Mesenchymal stem cell (in vitro differentiated cells and primary cell): ENCODE results near the gene HERC2.
"Not testable (repeated sequence)": the region's sequence is repeated elsewhere in the genome, so short reads cannot be mapped to it uniquely, and the experiment has no call there.

ENCODE experiments used
- DNase-seq: peaks from one replicate; pipeline ENCODE4 v3.0.0-alpha.2; 2013
- H2AFZ ChIP-seq: one replicate; pipeline ENCODE4 v1.6.1; 2013; ENCODE audit warnings: low read depth, mild to moderate bottlenecking, control low read depth, inconsistent platforms, low read length, moderate library complexity
- H2AK5ac ChIP-seq: 2 replicates; pipeline ENCODE4 v1.6.1; 2013; ENCODE audit warnings: low read length, moderate library complexity, mild to moderate bottlenecking, inconsistent platforms; ENCODE audit not compliant: severe bottlenecking
- H2BK120ac ChIP-seq: one replicate; pipeline ENCODE4 v1.6.1; 2013; ENCODE audit warnings: low read depth, mild to moderate bottlenecking, inconsistent platforms, low read length, moderate library complexity
- H2BK12ac ChIP-seq, 2 experiments: one replicate each; pipeline ENCODE4 v1.6.1; 2013; ENCODE audit warnings: inconsistent platforms in 2 of 2, low read length in 2 of 2, mild to moderate bottlenecking in 2 of 2, moderate library complexity in 2 of 2, control low read depth in 1 of 2
- H2BK15ac ChIP-seq: one replicate; pipeline ENCODE4 v1.6.1; 2013; ENCODE audit warnings: mild to moderate bottlenecking, low read depth, inconsistent platforms; ENCODE audit not compliant: poor library complexity, severe bottlenecking
- H2BK5ac ChIP-seq: 2 replicates; pipeline ENCODE4 v1.6.1; 2013; ENCODE audit warnings: low read depth, mild to moderate bottlenecking, low read length, control low read depth, inconsistent platforms; ENCODE audit not compliant: poor library complexity, severe bottlenecking
- H3K14ac ChIP-seq, 2 experiments: one replicate each; pipeline ENCODE4 v1.6.1; 2013; ENCODE audit warnings: inconsistent platforms in 2 of 2, low read length in 2 of 2, control low read depth in 1 of 2, mild to moderate bottlenecking in 1 of 2, moderate library complexity in 1 of 2
- H3K18ac ChIP-seq, 2 experiments: one replicate each; pipeline ENCODE4 v1.6.1; 2013; ENCODE audit warnings: inconsistent platforms in 2 of 2, low read length in 2 of 2, control low read depth in 1 of 2, low read depth in 1 of 2, mild to moderate bottlenecking in 1 of 2
- H3K23ac ChIP-seq, 2 experiments: one replicate each; pipeline ENCODE4 v1.6.1; 2013; ENCODE audit warnings: inconsistent platforms in 2 of 2, low read length in 2 of 2, mild to moderate bottlenecking in 2 of 2, moderate library complexity in 2 of 2, control low read depth in 1 of 2
- H3K27ac ChIP-seq: 2 replicates; pipeline ENCODE4 v1.5.1; 2013; ENCODE audit warnings: mild to moderate bottlenecking, moderate library complexity, low read length, control low read depth, inconsistent platforms; ENCODE audit not compliant: poor library complexity, severe bottlenecking
- H3K27me3 ChIP-seq, 2 experiments: 2 replicates each; pipeline versions ENCODE4 v1.6.1 to v1.7.0; 2013; ENCODE audit warnings: low read length in 2 of 2, mild to moderate bottlenecking in 2 of 2, moderate library complexity in 2 of 2, control low read depth in 1 of 2, inconsistent platforms in 1 of 2; ENCODE audit not compliant: control insufficient read depth in 1 of 2, insufficient read depth in 1 of 2
- H3K36me3 ChIP-seq, 2 experiments: 2 replicates each; pipeline versions ENCODE4 v1.6.1 to v1.7.0; 2013; ENCODE audit warnings: low read length in 2 of 2, control low read depth in 1 of 2, inconsistent platforms in 1 of 2, low read depth in 1 of 2, mild to moderate bottlenecking in 1 of 2; ENCODE audit not compliant: insufficient read depth in 2 of 2, control insufficient read depth in 1 of 2
- H3K4ac ChIP-seq, 2 experiments: one replicate each; pipeline ENCODE4 v1.6.1; 2013; ENCODE audit warnings: inconsistent platforms in 2 of 2, low read length in 2 of 2, mild to moderate bottlenecking in 2 of 2, moderate library complexity in 2 of 2, control low read depth in 1 of 2, low read depth in 1 of 2
- H3K4me1 ChIP-seq: 2 replicates; pipeline ENCODE4 v1.6.1; 2013; ENCODE audit warnings: low read depth, low read length, control low read depth; ENCODE audit not compliant: control insufficient read depth, insufficient read depth
- H3K4me2 ChIP-seq: 2 replicates; pipeline ENCODE4 v1.6.1; 2013; ENCODE audit warnings: low read length, mild to moderate bottlenecking, inconsistent platforms; ENCODE audit not compliant: poor library complexity, severe bottlenecking
- H3K4me3 ChIP-seq, 2 experiments: 2 replicates each; pipeline versions ENCODE4 v1.5.1 to v1.7.0; 2013; ENCODE audit warnings: low read length in 2 of 2, mild to moderate bottlenecking in 2 of 2, control low read depth in 1 of 2, low read depth in 1 of 2; ENCODE audit not compliant: insufficient read depth in 1 of 2
- H3K79me1 ChIP-seq: replicated peaks from 2 replicates; pipeline ENCODE4 v1.6.1; 2013; ENCODE audit warnings: mild to moderate bottlenecking, control low read depth, low read length, inconsistent platforms; ENCODE audit not compliant: poor library complexity, severe bottlenecking
- H3K9ac ChIP-seq: 2 replicates; pipeline ENCODE4 v1.7.0; 2013; ENCODE audit warnings: mild to moderate bottlenecking, low read length, moderate library complexity
- H3K9me3 ChIP-seq: 2 replicates; pipeline ENCODE4 v1.7.0; 2013; ENCODE audit warnings: mild to moderate bottlenecking, low read length; ENCODE audit not compliant: control insufficient read depth
- H4K8ac ChIP-seq: one replicate; pipeline ENCODE4 v1.6.1; 2013; ENCODE audit warnings: inconsistent platforms, mild to moderate bottlenecking, low read length, moderate library complexity
- H4K91ac ChIP-seq: one replicate; pipeline ENCODE4 v1.6.1; 2013; ENCODE audit warnings: mild to moderate bottlenecking, low read length, inconsistent platforms
- WGBS: methylation state at CpG from one replicate; pipeline ENCODE4 v1.1.7; 2013; ENCODE audit warnings: mixed read lengths; 5-methylcytosine and 5-hydroxymethylcytosine counted together

Gene HERC2

DNA sequence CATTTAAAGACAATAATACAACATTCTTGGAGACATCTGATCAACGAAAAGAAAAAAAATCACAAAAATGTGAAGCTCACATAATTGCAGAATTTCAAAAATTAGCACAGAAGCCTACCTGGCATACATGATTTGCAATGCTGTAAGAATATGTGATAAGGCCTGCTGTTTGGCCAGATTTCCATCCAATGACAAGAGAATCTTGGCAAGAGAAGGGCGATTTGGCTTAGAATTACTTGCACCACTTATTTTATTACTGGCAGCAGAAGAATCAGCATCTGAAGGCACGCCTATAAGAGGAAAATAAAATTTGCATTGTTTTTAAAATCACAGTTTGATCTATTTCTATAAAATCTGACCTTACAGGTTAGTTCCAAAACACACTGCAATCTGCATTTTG is 152.6 kb downstream of the HERC2 start:
- Histone ChIP-seq H3K9ac (no peak overlapping the region), H4K91ac (no peak overlapping the region), H3K9me3 (no peaks in the 10 kb centered on the region), H2AFZ (no peak overlapping the region), H3K18ac (no peak overlapping the region), H3K79me1 (peaks cover 12% of the 10 kb centered on the region), H3K14ac (no peak overlapping the region), H2BK5ac (no peak overlapping the region), H3K4me1 (no peaks in the 10 kb centered on the region), H3K27me3 (no peaks in the 10 kb centered on the region), H3K4me2 (no peak overlapping the region), H3K4ac (no peak overlapping the region), H2BK15ac (no peak overlapping the region), H2BK120ac (no peak overlapping the region), H4K8ac (no peak overlapping the region), H3K23ac (no peak overlapping the region), H3K4me3 (no peak overlapping the region), H2AK5ac (no peak overlapping the region), H2BK12ac (no peak overlapping the region), H3K36me3 (peaks cover 25 to 85% of the 10 kb centered on the region in 2 experiments), H3K27ac (no peak overlapping the region)
- 99% methylated on average over 2 of the region's 3 CpGs for WGBS
- no peak for DNase-seq

DNA sequence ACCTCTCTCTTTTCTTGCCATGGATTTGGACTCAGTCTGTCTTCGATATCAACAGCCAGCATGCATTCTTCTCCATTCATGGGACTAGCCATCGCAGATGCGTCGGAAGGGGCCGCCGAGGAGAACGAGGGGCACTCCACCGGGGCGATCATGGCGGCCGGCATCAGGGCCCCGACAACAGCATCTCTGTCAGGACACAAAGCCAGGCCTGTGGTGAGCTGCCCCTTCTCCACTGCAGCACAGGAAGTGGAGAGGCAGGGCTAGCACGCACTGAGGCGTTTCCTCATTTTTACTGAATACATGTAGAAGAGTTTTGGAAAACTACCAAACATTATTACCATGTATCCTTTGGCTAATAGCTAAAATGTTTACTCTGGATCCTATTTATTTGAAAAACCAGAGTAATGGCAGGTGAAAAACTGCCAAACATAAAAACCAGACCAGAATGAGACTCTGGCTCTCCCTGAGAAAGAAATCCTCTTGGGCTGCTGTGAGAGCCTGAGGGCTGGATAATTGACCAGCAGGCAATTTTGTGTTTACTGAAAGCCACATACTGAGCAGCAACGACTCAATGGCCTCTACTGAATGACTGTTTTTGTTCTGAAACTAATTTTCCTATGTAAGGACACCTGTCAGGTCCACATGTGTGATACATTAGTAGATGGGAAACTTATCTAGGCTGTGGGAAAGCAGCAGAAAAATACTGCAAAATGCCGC is 153.4 kb downstream of the HERC2 start:
- H3K9me3 ChIP-seq, H2BK5ac ChIP-seq, H4K8ac ChIP-seq, H3K23ac ChIP-seq, H2BK15ac ChIP-seq, H3K4me3 ChIP-seq, H3K14ac ChIP-seq, DNase-seq, H2AK5ac ChIP-seq, H3K27me3 ChIP-seq, H3K4me1 ChIP-seq, H4K91ac ChIP-seq, H3K4me2 ChIP-seq, H3K27ac ChIP-seq, H2AFZ ChIP-seq, H3K4ac ChIP-seq, H2BK12ac ChIP-seq, H2BK120ac ChIP-seq, H3K18ac ChIP-seq, H3K9ac ChIP-seq: not testable (repeated sequence)
- Histone ChIP-seq H3K36me3 (peaks cover 27 to 85% of the 10 kb centered on the region in 2 experiments), H3K79me1 (peaks cover 17% of the 10 kb centered on the region)
- WGBS = 96% methylated on average over 12 of the region's 16 CpGs

- Histone ChIP-seq H3K9ac (no peak overlapping the region), H3K27ac (no peak overlapping the region), H3K4me2 (no peak overlapping the region), H3K36me3 (peaks cover 33 to 88% of the 10 kb centered on the region in 2 experiments), H2BK15ac (no peak overlapping the region), H3K18ac (no peak overlapping the region), H3K79me1 (peaks cover 19% of the 10 kb centered on the region), H4K91ac (no peak overlapping the region), H2BK5ac (no peak overlapping the region), H2AFZ (no peak overlapping the region), H3K23ac (no peak overlapping the region), H2BK12ac (no peak overlapping the region), H3K27me3 (no peaks in the 10 kb centered on the region), H4K8ac (no peak overlapping the region), H2AK5ac (no peak overlapping the region), H3K4me3 (no peak overlapping the region), H3K14ac (no peak overlapping the region), H3K4me1 (no peaks in the 10 kb centered on the region), H3K9me3 (no peaks in the 10 kb centered on the region), H2BK120ac (no peak overlapping the region), H3K4ac (no peak overlapping the region)
- DNase-seq = no peak
- WGBS = over 99% methylated on average over 3 of the region's 3 CpGs
Measured at GRCh38 chr15:28167042-28167441, 154.9 kb downstream of the HERC2 start.

DNA sequence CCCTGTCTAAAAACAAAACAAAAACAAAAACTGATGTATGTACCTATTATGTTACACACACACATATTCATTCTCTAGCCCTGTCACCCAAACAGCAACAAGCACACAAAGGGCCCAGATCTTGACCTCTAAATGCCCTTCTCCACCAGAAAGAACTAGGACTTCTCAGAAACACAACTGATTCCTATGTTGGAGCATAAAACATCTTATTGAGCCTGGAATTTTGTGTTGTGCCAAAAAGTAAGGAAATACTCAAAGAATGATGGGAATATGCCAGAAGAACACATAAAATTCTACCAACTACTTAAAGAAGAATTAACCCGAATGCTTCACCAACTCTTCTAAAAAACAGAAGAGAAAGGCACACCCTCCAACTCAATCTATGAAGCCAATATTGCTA is 156.2 kb downstream of the HERC2 start:
- Histone ChIP-seq H3K4ac (no peak overlapping the region), H4K91ac (no peak overlapping the region), H3K27ac (no peak overlapping the region), H2AK5ac (no peak overlapping the region), H3K79me1 (peaks cover 19% of the 10 kb centered on the region), H2BK12ac (no peak overlapping the region), H3K18ac (no peak overlapping the region), H3K9ac (no peak overlapping the region), H2AFZ (no peak overlapping the region), H3K4me3 (no peak overlapping the region), H3K23ac (no peak overlapping the region), H3K14ac (no peak overlapping the region), H2BK5ac (no peak overlapping the region), H3K27me3 (no peaks in the 10 kb centered on the region), H3K4me2 (no peak overlapping the region), H3K9me3 (no peaks in the 10 kb centered on the region), H4K8ac (no peak overlapping the region), H3K4me1 (no peaks in the 10 kb centered on the region), H2BK15ac (no peak overlapping the region), H3K36me3 (peaks cover 39 to 94% of the 10 kb centered on the region in 2 experiments), H2BK120ac (no peak overlapping the region)
- WGBS = 100% methylated on average over 1 of the region's 1 CpG
- DNase-seq = no peak
